Smooth muscle cell of the pulmonary artery (primary cell): ENCODE data around the gene THRSP. TPM values are rescaled to one million over a fixed set of nuclear protein-coding genes. Genes with fewer than 3 reads are reported as not detected.

Source experiments
- total RNA-seq: library from RNA; depleted of rRNA; stranded (reverse); fragments of >200 nt; gene quantifications from 2 replicates; pipeline ENCODE4 v1.2.3, GENCODE V29; 2014

Gene THRSP
- total RNA-seq: not detected in 2 replicates

DNA sequence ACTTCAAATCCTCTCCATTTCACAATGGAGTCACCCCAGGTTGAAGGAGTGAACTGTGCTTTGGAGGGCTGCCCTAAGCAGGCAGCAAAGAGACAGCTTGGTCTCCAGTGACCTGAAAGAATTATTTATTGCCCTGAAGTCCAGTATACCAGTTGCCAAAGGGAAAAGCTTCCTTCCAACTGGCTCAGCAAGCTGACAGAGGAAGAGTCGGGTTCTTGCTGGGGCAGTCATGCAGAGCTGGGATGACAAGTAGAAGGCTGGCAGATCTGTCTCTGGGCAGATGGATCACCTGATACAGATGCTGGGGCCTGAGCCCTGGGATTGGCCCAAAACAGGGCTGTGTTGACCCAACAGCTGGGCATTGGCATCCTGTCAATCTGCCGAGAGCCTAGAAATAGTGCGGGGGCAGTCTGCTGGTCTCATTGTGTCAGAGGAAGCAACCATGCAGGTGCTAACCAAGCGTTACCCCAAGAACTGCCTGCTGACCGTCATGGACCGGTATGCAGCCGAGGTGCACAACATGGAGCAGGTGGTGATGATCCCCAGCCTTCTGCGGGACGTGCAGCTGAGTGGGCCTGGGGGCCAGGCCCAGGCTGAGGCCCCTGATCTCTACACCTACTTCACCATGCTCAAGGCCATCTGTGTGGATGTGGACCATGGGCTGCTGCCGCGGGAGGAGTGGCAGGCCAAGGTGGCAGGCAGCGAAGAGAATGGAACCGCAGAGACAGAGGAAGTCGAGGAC is at the start of gene THRSP:
THRSP (plus strand) TSS at position 422 of the 742 bp plus-strand sequence; CDS start at position 443, 21 bp downstream.

GRCh38 chr11:78022397-78023396 is 41.0 kb upstream of the THRSP start, which contains the start of gene KCTD14:
Gene KCTD14 (minus strand): TSS chr11:78023276. CDS start chr11:78023249, 27 bp downstream.

GRCh38 chr11:78079232-78080083 is 15.8 kb downstream of the THRSP start, which contains the start of gene NDUFC2:
Gene NDUFC2 (minus strand): TSS chr11:78079862. CDS start chr11:78079744, 118 bp downstream.

Other genes starting within 250 kb of the THRSP start
- 24.5 and 28.9 TPM in 2 replicates for gene RSF1, start 243.1 kb upstream of the THRSP start, total RNA-seq
- gene AAMDC, start 242.7 kb upstream of the THRSP start, total RNA-seq: 17.3 and 32.2 TPM in 2 replicates
- gene INTS4, start 69.2 kb upstream of the THRSP start, total RNA-seq: 27.2 and 29.4 TPM in 2 replicates
- gene KCTD14, start 40.6 kb upstream of the THRSP start, total RNA-seq: 0.50 and 0.72 TPM in 2 replicates
- 68.4 and 75.1 TPM in 2 replicates for gene NDUFC2, start 16.0 kb downstream of the THRSP start, total RNA-seq
- gene ALG8, start 75.8 kb downstream of the THRSP start, total RNA-seq: 27.5 and 28.6 TPM in 2 replicates
- 14.8 and 15.6 TPM in 2 replicates for gene KCTD21, start 124.8 kb downstream of the THRSP start, total RNA-seq
- 13.5 and 15.5 TPM in 2 replicates for gene USP35, start 125.1 kb downstream of the THRSP start, total RNA-seq